T-helper 2 cell treated with Interferon-gamma antibody and Interleukin-4, amounts not matched to agents 100 ng/mL and 5 ng/mL, for 36 hours (primary cell): ENCODE data around the gene SLC6A3. TPM values are rescaled to one million over a fixed set of nuclear protein-coding genes. Genes with fewer than 3 reads are reported as not detected.
"Not testable (repeated sequence)": the region's sequence is repeated elsewhere in the genome, so short reads cannot be mapped to it uniquely, and the experiment has no call there.

Experiments used
- intact Hi-C: fragments of 100-400 bp; cut with micrococcal nuclease; formaldehyde crosslinking; loops from one replicate; pipeline ENCODE4 v1.15.1; 2023
- total RNA-seq: library from RNA; stranded (reverse); gene quantifications from 2 replicates; pipeline ENCODE4 v1.2.3, GENCODE V29; 2022

Gene SLC6A3
- total RNA-seq, 1 donor from 2014 or later: 0.39 TPM

- intact Hi-C loops: loop anchor here (1.0 kb wide), 1 partner anchor 163 kb away; no protein-coding TSS in a partner anchor
Measured at GRCh38 chr5:1478271-1479035, 33.2 kb upstream of the SLC6A3 start.

GRCh38 chr5:1477341-1477740 lies 32.1 kb upstream of the SLC6A3 start:
- intact Hi-C loops: no loop called here

- intact Hi-C loops: no loop called here
Measured at GRCh38 chr5:1476967-1477310, 31.7 kb upstream of the SLC6A3 start.

- intact Hi-C loops: no loop called here
Measured at GRCh38 chr5:1476181-1476966, 31.1 kb upstream of the SLC6A3 start.

- intact Hi-C loops: not testable (repeated sequence)
Measured at GRCh38 chr5:1475544-1475900, 30.3 kb upstream of the SLC6A3 start.

- intact Hi-C loops: no loop called here
Measured at GRCh38 chr5:1474866-1475543, 29.8 kb upstream of the SLC6A3 start.

GRCh38 chr5:1474183-1474839 lies 29.1 kb upstream of the SLC6A3 start:
- intact Hi-C loops: no loop called here

GRCh38 chr5:1473746-1474145 lies 28.5 kb upstream of the SLC6A3 start:
- intact Hi-C loops: no loop called here

- intact Hi-C loops: no loop called here
Measured at GRCh38 chr5:1472964-1473628, 27.9 kb upstream of the SLC6A3 start.

GRCh38 chr5:1471997-1472963 lies 27.0 kb upstream of the SLC6A3 start:
- intact Hi-C loops: no loop called here

- intact Hi-C loops: no loop called here
Measured at GRCh38 chr5:1471240-1471853, 26.1 kb upstream of the SLC6A3 start.

GRCh38 chr5:1470762-1471211 lies 25.5 kb upstream of the SLC6A3 start:
- intact Hi-C loops: no loop called here

- intact Hi-C loops: no loop called here
Measured at GRCh38 chr5:1468629-1469527, 23.6 kb upstream of the SLC6A3 start.

GRCh38 chr5:1468247-1468612 lies 23.0 kb upstream of the SLC6A3 start:
- intact Hi-C loops: no loop called here

- intact Hi-C loops: no loop called here
Measured at GRCh38 chr5:1467341-1468246, 22.4 kb upstream of the SLC6A3 start.

GRCh38 chr5:1466631-1467265 lies 21.5 kb upstream of the SLC6A3 start:
- intact Hi-C loops: no loop called here

GRCh38 chr5:1465966-1466471 lies 20.8 kb upstream of the SLC6A3 start:
- intact Hi-C loops: no loop called here
